PC-3 (cell line): Measurements from ENCODE around the gene KRT33B.

ENCODE experiments used
- EZH2 ChIP-seq: fragments of 300-600 bp; sonication (generic); IDR thresholded peaks from one replicate; pipeline ENCODE4 v1.6.1; 2017; ENCODE audit warnings: antibody characterized with exemption, mild to moderate bottlenecking, low read length; ENCODE audit not compliant: unreplicated experiment
- EZH2phosphoT487 ChIP-seq: fragments of 300-600 bp; sonication (generic); IDR thresholded peaks from 2 replicates; pipeline ENCODE4 v1.6.1; 2018; ENCODE audit warnings: mild to moderate bottlenecking, antibody characterized with exemption, low read length, borderline replicate concordance
- TF ChIP-seq, protein P1 (sequence below): fragments of 300-600 bp; sonication (generic); conservative IDR thresholded peaks from 2 replicates; pipeline ENCODE4 v1.5.1; 2017; ENCODE audit warnings: antibody characterized with exemption, low read depth, mild to moderate bottlenecking, low read length

- TF ChIP-seq, protein P1, sequence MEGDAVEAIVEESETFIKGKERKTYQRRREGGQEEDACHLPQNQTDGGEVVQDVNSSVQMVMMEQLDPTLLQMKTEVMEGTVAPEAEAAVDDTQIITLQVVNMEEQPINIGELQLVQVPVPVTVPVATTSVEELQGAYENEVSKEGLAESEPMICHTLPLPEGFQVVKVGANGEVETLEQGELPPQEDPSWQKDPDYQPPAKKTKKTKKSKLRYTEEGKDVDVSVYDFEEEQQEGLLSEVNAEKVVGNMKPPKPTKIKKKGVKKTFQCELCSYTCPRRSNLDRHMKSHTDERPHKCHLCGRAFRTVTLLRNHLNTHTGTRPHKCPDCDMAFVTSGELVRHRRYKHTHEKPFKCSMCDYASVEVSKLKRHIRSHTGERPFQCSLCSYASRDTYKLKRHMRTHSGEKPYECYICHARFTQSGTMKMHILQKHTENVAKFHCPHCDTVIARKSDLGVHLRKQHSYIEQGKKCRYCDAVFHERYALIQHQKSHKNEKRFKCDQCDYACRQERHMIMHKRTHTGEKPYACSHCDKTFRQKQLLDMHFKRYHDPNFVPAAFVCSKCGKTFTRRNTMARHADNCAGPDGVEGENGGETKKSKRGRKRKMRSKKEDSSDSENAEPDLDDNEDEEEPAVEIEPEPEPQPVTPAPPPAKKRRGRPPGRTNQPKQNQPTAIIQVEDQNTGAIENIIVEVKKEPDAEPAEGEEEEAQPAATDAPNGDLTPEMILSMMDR: no peak
- TF ChIP-seq EZH2 (no peak), EZH2phosphoT487 (no peak)
Observed at GRCh38 chr17:41411072-41411840, 41.6 kb upstream of the KRT33B start.
